ENCODE data around the gene TATDN2.

GRCh38 chr3:10249833-10250232 is 1.6 kb downstream of the TATDN2 start:
- TF ChIP-seq EZH2 (IDR thresholded peaks at IDR 0.05), result no peak
- TF ChIP-seq POLR2AphosphoS5 (IDR thresholded peaks at IDR 0.05; ENCODE audit: borderline replicate concordance, low read depth, low read length), result no peak
